ENCODE measurements around the gene ZNF524. TPM values are rescaled to one million over a fixed set of nuclear protein-coding genes. Genes with fewer than 3 reads are reported as not detected.
A peak's percentile ranks its signal among the peaks of the same experiment; 100 is the strongest.

Gene ZNF524
- total RNA-seq, 2 experiments from 2014 or later: 21.9 to 25.2 TPM

GRCh38 chr19:55605637-55606470 lies 5.8 kb downstream of the ZNF524 start, which contains the start of gene ZNF865:
Gene ZNF865 (plus strand): TSS chr19:55605647. CDS start chr19:55613619, 7,972 bp downstream.
- peak within 1 kb of the TSS; percentile 96 for H3K27ac Mint-ChIP-seq
- CTCF ChIA-PET: interaction anchor here (0.6 to 5.6 kb wide), 25 partner anchors 14 to 313 kb away, joined by 3 to 59 read pairs (median 4); partner anchors contain the start of genes U2AF2, ZNF628 and ZNF784
- H3K4me3 Mint-ChIP-seq: peak within 1 kb of the TSS; percentile 91
- H3K27me3 Mint-ChIP-seq (ENCODE audit: low read depth): no peaks in the 10 kb centered on the region
- ATAC-seq (peak; percentile 40), DNase-seq (peak; percentile 84)
- H3K36me3 Mint-ChIP-seq (ENCODE audit: low read depth): peaks cover 52% of the 10 kb centered on the region
- no peaks in the 10 kb centered on the region for H3K9me3 Mint-ChIP-seq (ENCODE audit: insufficient read depth)
- POLR2A ChIA-PET: interaction anchor here (0.8 to 2.2 kb wide), 9 partner anchors 10 to 352 kb away, joined by 3 to 27 read pairs (median 3); partner anchors contain the start of genes U2AF2 and ZNF784
- peaks cover 60% of the 10 kb centered on the region for H3K4me1 Mint-ChIP-seq (ENCODE audit: low read depth)

- Mint-ChIP-seq H3K4me3 (peak overlapping the region; percentile 91), H3K36me3 (ENCODE audit: low read depth) (peaks cover 54% of the 10 kb centered on the region), H3K27ac (peak overlapping the region; percentile 96), H3K4me1 (ENCODE audit: low read depth) (peaks cover 54% of the 10 kb centered on the region), H3K9me3 (ENCODE audit: insufficient read depth) (no peaks in the 10 kb centered on the region), H3K27me3 (ENCODE audit: low read depth) (no peaks in the 10 kb centered on the region)
- POLR2A ChIA-PET: interaction anchor here (0.8 to 2.2 kb wide), 9 partner anchors 10 to 352 kb away, joined by 3 to 27 read pairs (median 3); partner anchors contain the start of genes U2AF2 and ZNF784
- CTCF ChIA-PET: interaction anchor here (0.6 to 5.6 kb wide), 22 partner anchors 13 to 314 kb away, joined by 3 to 59 read pairs (median 5); partner anchors contain the start of genes U2AF2, ZNF628 and ZNF784
- ATAC-seq (no peak), DNase-seq (no peak)
Observed at GRCh38 chr19:55606471-55606787, 6.3 kb downstream of the ZNF524 start.

GRCh38 chr19:55606817-55607216 lies 6.7 kb downstream of the ZNF524 start:
- Mint-ChIP-seq H3K4me1 (ENCODE audit: low read depth) (peaks cover 51% of the 10 kb centered on the region), H3K27me3 (ENCODE audit: low read depth) (no peaks in the 10 kb centered on the region)
- no peak for DNase-seq

GRCh38 chr19:55609326-55609725 lies 9.2 kb downstream of the ZNF524 start:
- Mint-ChIP-seq H3K4me1 (ENCODE audit: low read depth) (peaks cover 40% of the 10 kb centered on the region), H3K4me3 (no peak overlapping the region), H3K27me3 (ENCODE audit: low read depth) (no peaks in the 10 kb centered on the region), H3K27ac (no peak overlapping the region), H3K9me3 (ENCODE audit: insufficient read depth) (no peaks in the 10 kb centered on the region), H3K36me3 (ENCODE audit: low read depth) (peaks cover 50% of the 10 kb centered on the region)
- ATAC-seq (no peak), DNase-seq (no peak)
- ChIA-PET POLR2A (no interaction called here), CTCF (interaction anchor here (2.7 kb wide), 1 partner anchor 23 kb away, joined by 8 read pairs; no protein-coding TSS in a partner anchor)

More at GRCh38 chr19:55606817-55607216, 6.7 kb downstream of the ZNF524 start:
- POLR2A ChIA-PET: interaction anchor here (1.3 to 2.2 kb wide), 4 partner anchors 10 to 27 kb away, joined by 3 to 27 read pairs (median 5); partner anchors contain the start of gene ZNF784
- CTCF ChIA-PET: interaction anchor here (0.6 to 5.6 kb wide), 22 partner anchors 13 to 314 kb away, joined by 3 to 59 read pairs (median 5); partner anchors contain the start of genes U2AF2, ZNF628 and ZNF784
- Mint-ChIP-seq H3K4me3 (peak overlapping the region; percentile 91), H3K36me3 (ENCODE audit: low read depth) (peaks cover 52% of the 10 kb centered on the region), H3K9me3 (ENCODE audit: insufficient read depth) (no peaks in the 10 kb centered on the region), H3K27ac (peak overlapping the region; percentile 96)
- ATAC-seq: no peak

- H3K4me3 Mint-ChIP-seq: no peak overlapping the region
- ATAC-seq (no peak), DNase-seq (no peak)
- no peaks in the 10 kb centered on the region for H3K9me3 Mint-ChIP-seq (ENCODE audit: insufficient read depth)
- peaks cover 27% of the 10 kb centered on the region for H3K4me1 Mint-ChIP-seq (ENCODE audit: low read depth)
- ChIA-PET POLR2A (no interaction called here), CTCF (interaction anchor here (2.7 kb wide), 1 partner anchor 21 kb away, joined by 8 read pairs; no protein-coding TSS in a partner anchor)
- H3K36me3 Mint-ChIP-seq (ENCODE audit: low read depth): peaks cover 47% of the 10 kb centered on the region
- no peaks in the 10 kb centered on the region for H3K27me3 Mint-ChIP-seq (ENCODE audit: low read depth)
- H3K27ac Mint-ChIP-seq: no peak overlapping the region
Observed at GRCh38 chr19:55611300-55611982, 11.4 kb downstream of the ZNF524 start.

GRCh38 chr19:55611983-55612645 lies 12.0 kb downstream of the ZNF524 start:
- H3K27ac Mint-ChIP-seq: no peak overlapping the region
- H3K36me3 Mint-ChIP-seq (ENCODE audit: low read depth): peaks cover 47% of the 10 kb centered on the region
- ATAC-seq (no peak), DNase-seq (no peak)
- no peak overlapping the region for H3K4me3 Mint-ChIP-seq
- H3K9me3 Mint-ChIP-seq (ENCODE audit: insufficient read depth): no peaks in the 10 kb centered on the region
- peaks cover 20% of the 10 kb centered on the region for H3K4me1 Mint-ChIP-seq (ENCODE audit: low read depth)
- ChIA-PET CTCF (interaction anchor here (2.7 kb wide), 1 partner anchor 20 kb away, joined by 8 read pairs; no protein-coding TSS in a partner anchor), POLR2A (no interaction called here)
- no peaks in the 10 kb centered on the region for H3K27me3 Mint-ChIP-seq (ENCODE audit: low read depth)

GRCh38 chr19:55613396-55613795 lies 13.3 kb downstream of the ZNF524 start:
- peaks cover 48% of the 10 kb centered on the region for H3K36me3 Mint-ChIP-seq (ENCODE audit: low read depth)
- no peak for DNase-seq
- CTCF ChIA-PET: no interaction called here
- H3K4me3 Mint-ChIP-seq: no peak overlapping the region
- POLR2A ChIA-PET: no interaction called here
- no peaks in the 10 kb centered on the region for H3K9me3 Mint-ChIP-seq (ENCODE audit: insufficient read depth)
- H3K27me3 Mint-ChIP-seq (ENCODE audit: low read depth): no peaks in the 10 kb centered on the region
- H3K4me1 Mint-ChIP-seq (ENCODE audit: low read depth): peaks cover 12% of the 10 kb centered on the region
- ATAC-seq: no peak
- no peak overlapping the region for H3K27ac Mint-ChIP-seq

GRCh38 chr19:55613930-55614710 lies 14.0 kb downstream of the ZNF524 start:
- Mint-ChIP-seq H3K9me3 (ENCODE audit: insufficient read depth) (no peaks in the 10 kb centered on the region), H3K4me3 (no peak overlapping the region), H3K27ac (no peak overlapping the region), H3K4me1 (ENCODE audit: low read depth) (peaks cover 6% of the 10 kb centered on the region), H3K36me3 (ENCODE audit: low read depth) (peaks cover 44% of the 10 kb centered on the region), H3K27me3 (ENCODE audit: low read depth) (no peaks in the 10 kb centered on the region)
- POLR2A ChIA-PET: no interaction called here
- DNase-seq (no peak), ATAC-seq (no peak)
- CTCF ChIA-PET: no interaction called here

- Mint-ChIP-seq H3K36me3 (ENCODE audit: low read depth) (peaks cover 43% of the 10 kb centered on the region), H3K9me3 (ENCODE audit: insufficient read depth) (no peaks in the 10 kb centered on the region), H3K27ac (no peak overlapping the region), H3K4me3 (no peak overlapping the region), H3K4me1 (ENCODE audit: low read depth) (peaks cover 9% of the 10 kb centered on the region), H3K27me3 (ENCODE audit: low read depth) (no peaks in the 10 kb centered on the region)
- DNase-seq: no peak
- no peak for ATAC-seq
- ChIA-PET POLR2A (no interaction called here), CTCF (no interaction called here)
Observed at GRCh38 chr19:55614711-55615542, 14.8 kb downstream of the ZNF524 start.

GRCh38 chr19:55615543-55616394 lies 15.7 kb downstream of the ZNF524 start:
- DNase-seq: no peak
- Mint-ChIP-seq H3K27me3 (ENCODE audit: low read depth) (no peaks in the 10 kb centered on the region), H3K9me3 (ENCODE audit: insufficient read depth) (no peaks in the 10 kb centered on the region), H3K4me1 (ENCODE audit: low read depth) (peaks cover 17% of the 10 kb centered on the region), H3K4me3 (no peak overlapping the region), H3K27ac (no peak overlapping the region), H3K36me3 (ENCODE audit: low read depth) (peaks cover 43% of the 10 kb centered on the region)
- ChIA-PET CTCF (no interaction called here), POLR2A (no interaction called here)
- no peak for ATAC-seq

Measured in activated CD8-positive, alpha-beta T cell treated with anti-CD3 and anti-CD28 coated beads, Interleukin-2, amount 10 ng/mL, durations not matched to agents 7 days and 5 days (primary cell).